IPS-18a (cell line): ENCODE measurements around the gene CST11.

ENCODE experiments used
- H3K27ac ChIP-seq: one replicate; pipeline ENCODE4 v1.5.1; 2013; ENCODE audit warnings: low read length
- H3K27me3 ChIP-seq: one replicate; pipeline ENCODE4 v1.6.1; 2013; ENCODE audit warnings: mild to moderate bottlenecking, low read length; ENCODE audit not compliant: control insufficient read depth, insufficient read depth
- H3K36me3 ChIP-seq: one replicate; pipeline ENCODE4 v1.6.1; 2013; ENCODE audit warnings: low read depth, low read length; ENCODE audit not compliant: control insufficient read depth
- H3K4me1 ChIP-seq: one replicate; pipeline ENCODE4 v1.6.1; 2013; ENCODE audit warnings: low read depth, low read length; ENCODE audit not compliant: control insufficient read depth
- H3K4me3 ChIP-seq: one replicate; pipeline ENCODE4 v1.5.1; 2013; ENCODE audit warnings: low read length
- H3K9ac ChIP-seq: one replicate; pipeline ENCODE4 v1.6.1; 2013; ENCODE audit warnings: mild to moderate bottlenecking, low read length, moderate library complexity
- H3K9me3 ChIP-seq: one replicate; pipeline ENCODE4 v1.6.1; 2013; ENCODE audit warnings: low read depth, low read length; ENCODE audit not compliant: control insufficient read depth

CST11 gene

GRCh38 chr20:23452776-23453175, at the start of gene CST11:
Gene CST11, minus strand, starts transcription at chr20:23452876. Its CDS starts 65 bp downstream, at chr20:23452811.
- no peaks in the 10 kb centered on the region for H3K9me3 ChIP-seq
- no peaks in the 10 kb centered on the region for H3K36me3 ChIP-seq
- no peaks in the 10 kb centered on the region for H3K4me1 ChIP-seq
- no peak within 1 kb of the TSS for H3K27ac ChIP-seq
- H3K4me3 ChIP-seq, result no peak within 1 kb of the TSS
- H3K9ac ChIP-seq, result no peak within 1 kb of the TSS
- no peaks in the 10 kb centered on the region for H3K27me3 ChIP-seq

GRCh38 chr20:23501926-23502325, 49.2 kb upstream of the CST11 start:
- H3K9me3 ChIP-seq, result no peaks in the 10 kb centered on the region
- H3K36me3 ChIP-seq, result no peaks in the 10 kb centered on the region
- H3K27ac ChIP-seq, result no peak overlapping the region
- no peaks in the 10 kb centered on the region for H3K27me3 ChIP-seq
- H3K4me3 ChIP-seq, result no peak overlapping the region
- peaks cover 5% of the 10 kb centered on the region for H3K4me1 ChIP-seq
- H3K9ac ChIP-seq, result no peak overlapping the region

GRCh38 chr20:23497536-23497935, 44.9 kb upstream of the CST11 start:
- no peak overlapping the region for H3K4me3 ChIP-seq
- no peak overlapping the region for H3K9ac ChIP-seq
- H3K27ac ChIP-seq, result no peak overlapping the region
- no peaks in the 10 kb centered on the region for H3K36me3 ChIP-seq
- no peaks in the 10 kb centered on the region for H3K4me1 ChIP-seq
- H3K27me3 ChIP-seq, result no peaks in the 10 kb centered on the region
- no peaks in the 10 kb centered on the region for H3K9me3 ChIP-seq

- no peaks in the 10 kb centered on the region for H3K4me1 ChIP-seq
- H3K27ac ChIP-seq, result no peak overlapping the region
- H3K4me3 ChIP-seq, result no peak overlapping the region
- no peak overlapping the region for H3K9ac ChIP-seq
- no peaks in the 10 kb centered on the region for H3K27me3 ChIP-seq
- H3K36me3 ChIP-seq, result no peaks in the 10 kb centered on the region
- H3K9me3 ChIP-seq, result no peaks in the 10 kb centered on the region
Observed at GRCh38 chr20:23493172-23493772, 40.6 kb upstream of the CST11 start.

- Histone ChIP-seq H3K27ac (no peak overlapping the region), H3K9me3 (no peaks in the 10 kb centered on the region), H3K27me3 (no peaks in the 10 kb centered on the region), H3K36me3 (no peaks in the 10 kb centered on the region), H3K4me1 (no peaks in the 10 kb centered on the region), H3K9ac (no peak overlapping the region), H3K4me3 (no peak overlapping the region)
Observed at GRCh38 chr20:23492292-23492691, 39.6 kb upstream of the CST11 start.

GRCh38 chr20:23490817-23491216, 38.1 kb upstream of the CST11 start, which contains the start of gene CST8:
Gene CST8, plus strand, starts transcription at chr20:23491117. Its CDS starts 551 bp downstream, at chr20:23491668.
- no peak within 1 kb of the TSS for H3K27ac ChIP-seq
- no peak within 1 kb of the TSS for H3K4me3 ChIP-seq
- no peaks in the 10 kb centered on the region for H3K27me3 ChIP-seq
- no peaks in the 10 kb centered on the region for H3K9me3 ChIP-seq
- no peaks in the 10 kb centered on the region for H3K36me3 ChIP-seq
- H3K4me1 ChIP-seq, result no peaks in the 10 kb centered on the region
- no peak within 1 kb of the TSS for H3K9ac ChIP-seq

- no peaks in the 10 kb centered on the region for H3K36me3 ChIP-seq
- no peak overlapping the region for H3K9ac ChIP-seq
- no peak overlapping the region for H3K4me3 ChIP-seq
- no peaks in the 10 kb centered on the region for H3K9me3 ChIP-seq
- H3K27ac ChIP-seq, result no peak overlapping the region
- H3K27me3 ChIP-seq, result no peaks in the 10 kb centered on the region
- H3K4me1 ChIP-seq, result peaks cover 5% of the 10 kb centered on the region
Observed at GRCh38 chr20:23488996-23489395, 36.3 kb upstream of the CST11 start.

- no peaks in the 10 kb centered on the region for H3K9me3 ChIP-seq
- peaks cover 7% of the 10 kb centered on the region for H3K4me1 ChIP-seq
- no peak overlapping the region for H3K9ac ChIP-seq
- H3K36me3 ChIP-seq, result no peaks in the 10 kb centered on the region
- H3K27ac ChIP-seq, result no peak overlapping the region
- H3K27me3 ChIP-seq, result no peaks in the 10 kb centered on the region
- no peak overlapping the region for H3K4me3 ChIP-seq
Observed at GRCh38 chr20:23488470-23488869, 35.8 kb upstream of the CST11 start.

GRCh38 chr20:23484081-23484480, 31.4 kb upstream of the CST11 start:
- no peaks in the 10 kb centered on the region for H3K36me3 ChIP-seq
- no peaks in the 10 kb centered on the region for H3K9me3 ChIP-seq
- peaks cover 11% of the 10 kb centered on the region for H3K4me1 ChIP-seq
- no peak overlapping the region for H3K4me3 ChIP-seq
- H3K9ac ChIP-seq, result no peak overlapping the region
- H3K27me3 ChIP-seq, result no peaks in the 10 kb centered on the region
- H3K27ac ChIP-seq, result no peak overlapping the region

GRCh38 chr20:23482138-23482537, 29.5 kb upstream of the CST11 start:
- Histone ChIP-seq H3K36me3 (no peaks in the 10 kb centered on the region), H3K9me3 (no peaks in the 10 kb centered on the region), H3K27ac (no peak overlapping the region), H3K4me3 (no peak overlapping the region), H3K27me3 (no peaks in the 10 kb centered on the region), H3K9ac (no peak overlapping the region), H3K4me1 (peaks cover 11% of the 10 kb centered on the region)

GRCh38 chr20:23479043-23479442, 26.4 kb upstream of the CST11 start:
- Histone ChIP-seq H3K27me3 (no peaks in the 10 kb centered on the region), H3K9me3 (no peaks in the 10 kb centered on the region), H3K9ac (no peak overlapping the region), H3K4me1 (peaks cover 10% of the 10 kb centered on the region), H3K36me3 (no peaks in the 10 kb centered on the region), H3K27ac (no peak overlapping the region), H3K4me3 (no peak overlapping the region)

- Histone ChIP-seq H3K4me1 (peaks cover 21% of the 10 kb centered on the region), H3K27ac (no peak overlapping the region), H3K4me3 (no peak overlapping the region), H3K9ac (no peak overlapping the region), H3K36me3 (no peaks in the 10 kb centered on the region), H3K27me3 (no peaks in the 10 kb centered on the region), H3K9me3 (no peaks in the 10 kb centered on the region)
Observed at GRCh38 chr20:23477223-23477622, 24.5 kb upstream of the CST11 start.
